Hindlimb muscle (tissue), 1 donor: ENCODE results near the gene GOLGA6L9. TPM values are rescaled to one million over a fixed set of nuclear protein-coding genes. Genes with fewer than 3 reads are reported as not detected.
"Not testable (repeated sequence)": the region's sequence is repeated elsewhere in the genome, so short reads cannot be mapped to it uniquely, and the experiment has no call there.

Experiments
- DNase-seq: peaks from one replicate; pipeline ENCODE4 v3.0.0-alpha.2; 2013
- polyA plus RNA-seq: library from polyadenylated mRNA; unstranded; fragments of 120-200 nt; gene quantifications from one replicate; pipeline ENCODE4 v1.2.1, GENCODE V29; 2013; ENCODE audit not compliant: insufficient read length

The GOLGA6L9 gene
- polyA plus RNA-seq, 1 donor: 2.7 TPM

- not testable (repeated sequence) for DNase-seq
Observed at GRCh38 chr15:82469381-82469780, 39.8 kb downstream of the GOLGA6L9 start.

DNA sequence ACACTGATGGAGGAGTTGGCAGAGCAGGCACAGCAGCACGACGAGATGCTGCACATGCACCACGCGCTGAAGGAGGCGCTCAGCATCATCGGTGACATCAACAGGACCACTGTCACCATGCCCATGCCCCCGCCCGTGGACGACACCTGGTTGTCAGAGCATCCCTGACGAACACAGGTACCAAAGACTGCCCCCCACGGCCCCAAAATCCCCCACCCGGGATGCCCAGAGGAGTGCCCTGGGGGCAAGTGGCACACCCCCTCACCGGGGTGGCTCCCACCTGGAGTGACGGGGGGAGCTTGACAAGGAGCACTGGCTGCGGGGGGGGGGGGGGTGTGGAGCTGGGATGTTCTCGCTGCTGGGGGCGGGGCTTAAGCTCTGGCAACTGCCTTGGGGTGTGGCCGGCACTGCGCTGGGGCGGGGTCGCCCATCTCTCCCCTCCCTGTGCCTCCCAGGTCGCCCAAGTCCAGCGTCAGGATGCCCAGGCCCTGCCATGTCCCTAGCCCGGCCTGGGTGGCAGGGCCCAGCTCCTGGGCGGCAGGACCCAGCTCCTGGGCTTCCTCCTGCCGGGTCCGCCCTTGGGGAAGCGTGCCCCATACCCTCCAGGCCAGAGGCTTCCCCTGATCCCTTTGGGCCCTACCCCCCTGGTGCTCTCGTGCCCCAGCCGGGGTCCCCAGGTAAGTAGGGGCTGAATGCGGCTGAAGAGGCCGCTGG lies 42.8 kb downstream of the GOLGA6L9 start:
- DNase-seq: not testable (repeated sequence)

GRCh38 chr15:82474596-82475325 lies 45.1 kb downstream of the GOLGA6L9 start:
- DNase-seq: not testable (repeated sequence)

DNA sequence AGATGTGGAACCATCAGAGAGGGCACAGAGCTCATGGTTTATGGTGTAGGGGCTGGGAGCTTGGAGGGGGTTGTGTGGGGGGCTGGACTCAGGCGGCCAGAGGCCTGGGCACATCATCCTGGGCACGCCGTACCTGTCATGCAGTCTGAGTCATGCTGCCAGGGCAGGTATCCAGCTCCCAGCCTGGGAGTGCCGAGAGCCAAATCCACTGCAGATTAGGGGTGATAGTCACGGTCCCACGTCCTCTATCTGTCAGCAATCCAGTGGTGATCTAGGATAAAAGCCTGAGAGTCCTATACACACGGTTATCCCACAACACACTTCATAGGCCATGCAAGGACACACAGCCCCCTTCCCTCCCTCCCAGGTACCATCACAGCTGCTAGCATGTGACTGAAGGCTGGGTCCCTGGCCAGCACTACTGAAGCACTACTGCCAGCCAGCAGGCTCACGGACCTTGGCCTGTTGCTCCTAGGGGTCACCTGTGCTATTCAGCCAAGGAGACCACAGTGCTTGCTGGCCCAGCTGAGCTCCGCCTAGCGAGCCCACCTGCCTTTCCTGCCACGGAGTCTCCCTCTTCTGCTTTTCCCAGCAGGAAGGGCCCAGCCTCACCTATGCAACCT lies 45.8 kb downstream of the GOLGA6L9 start:
- DNase-seq: not testable (repeated sequence)

- DNase-seq: not testable (repeated sequence)
Observed at GRCh38 chr15:82476697-82477342, 47.2 kb downstream of the GOLGA6L9 start.

DNA sequence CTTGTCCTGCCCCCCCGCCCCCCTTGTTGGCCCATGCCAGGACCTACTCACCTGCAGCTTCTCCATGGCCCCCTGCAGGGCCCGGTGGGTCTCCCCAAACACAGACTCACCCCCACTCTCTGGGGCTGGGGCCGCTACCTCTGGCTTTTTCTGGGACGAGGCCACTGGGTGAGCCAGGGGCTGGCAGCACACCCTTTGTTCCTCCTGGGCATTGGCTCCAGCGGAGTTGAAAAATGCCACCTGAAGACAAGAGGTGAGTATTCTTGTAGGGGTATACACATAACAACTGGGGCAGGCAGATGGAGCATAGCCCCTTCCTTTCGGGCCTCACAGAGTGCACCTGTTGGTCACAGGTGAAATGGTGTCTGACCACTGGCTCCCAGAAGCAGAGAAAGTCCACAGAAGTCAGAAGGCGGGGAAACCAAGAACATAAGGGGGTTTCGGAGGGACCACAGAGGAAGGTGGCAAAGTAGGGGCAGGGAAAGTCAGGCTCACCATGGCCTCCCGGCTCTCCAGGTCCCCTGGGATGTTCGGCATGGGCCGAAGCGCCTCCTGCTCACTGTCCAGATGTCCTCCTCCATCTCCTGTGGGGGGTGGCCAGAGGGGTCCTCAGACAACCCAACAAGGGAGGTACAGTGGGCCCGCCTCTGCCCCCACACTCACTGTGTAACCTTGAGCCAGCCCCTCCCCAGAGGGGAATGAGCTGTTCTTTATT lies 47.9 kb downstream of the GOLGA6L9 start:
- DNase-seq: not testable (repeated sequence)

Other genes starting within 250 kb of the GOLGA6L9 start
- 12.2 TPM for gene EFL1, start 167.1 kb upstream of the GOLGA6L9 start, polyA plus RNA-seq
- gene SAXO2, start 167.0 kb upstream of the GOLGA6L9 start, polyA plus RNA-seq: 2.6 TPM
- gene GOLGA6L10, start 80.3 kb upstream of the GOLGA6L9 start, polyA plus RNA-seq: 1.3 TPM
- gene RPS17, start 110.6 kb downstream of the GOLGA6L9 start, polyA plus RNA-seq: 2,706 TPM
- 0.41 TPM for gene CPEB1, start 217.5 kb downstream of the GOLGA6L9 start, polyA plus RNA-seq